Inflammatory macrophage treated with lipopolysaccharide for 4 hours (primary cell): ENCODE data around the gene DAB2IP.
A peak's percentile ranks its signal among the peaks of the same experiment; 100 is the strongest.

Source experiments
- DNase-seq: peaks from one replicate; pipeline ENCODE4 v3.0.0-alpha.2; 2020

DAB2IP gene

GRCh38 chr9:121667214-121667613 is 15.8 kb downstream of the DAB2IP start:
- DNase-seq = no peak

- DNase-seq = peak; percentile 7
Measured at GRCh38 chr9:121667890-121668289, 16.5 kb downstream of the DAB2IP start.

DNA sequence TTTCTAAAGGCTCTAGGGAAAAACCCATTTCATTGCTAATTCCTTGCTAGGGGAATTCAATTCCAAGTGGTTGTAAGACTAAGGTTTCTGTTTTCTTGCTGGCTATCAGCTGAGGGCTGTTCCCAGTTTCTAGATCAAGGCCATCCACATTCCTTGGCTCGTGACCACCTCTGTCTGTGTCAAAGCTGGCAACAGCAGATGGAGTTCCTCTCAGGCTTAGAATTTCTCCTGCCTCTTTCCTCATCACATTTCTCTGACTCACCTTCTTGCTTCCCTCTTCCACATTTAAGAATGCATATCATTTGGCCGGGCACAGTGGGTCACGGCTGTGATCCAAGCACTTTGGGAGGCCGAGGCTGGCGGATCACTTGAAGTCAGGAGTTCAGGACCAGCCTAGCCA is 19.0 kb downstream of the DAB2IP start:
- peak; percentile 90 for DNase-seq

GRCh38 chr9:121671612-121672155 is 20.2 kb downstream of the DAB2IP start:
- peak; percentile 65 for DNase-seq

- DNase-seq = peak; percentile 21
Measured at GRCh38 chr9:121672213-121672612, 20.8 kb downstream of the DAB2IP start.

DNA sequence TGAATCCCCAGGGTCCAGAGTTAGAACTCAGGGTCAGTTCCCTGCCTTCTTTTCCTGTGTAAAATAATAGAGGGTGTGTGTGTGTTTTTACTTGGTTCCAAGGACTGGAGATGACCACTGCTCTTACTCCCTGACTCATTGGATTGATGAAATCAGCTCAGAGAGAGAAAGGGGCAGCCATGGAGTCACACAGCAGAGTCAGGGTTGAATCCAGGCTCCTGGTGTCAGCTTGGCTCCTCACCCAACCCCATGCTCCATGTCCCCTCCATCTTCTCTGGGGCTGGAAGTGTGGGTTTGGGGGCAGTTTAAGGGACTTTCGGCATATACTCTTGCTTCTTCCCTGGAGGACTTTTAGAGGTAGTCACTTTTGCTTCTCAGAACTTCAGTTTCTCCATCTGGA is 21.6 kb downstream of the DAB2IP start:
- DNase-seq = peak; percentile 49

- DNase-seq = no peak
Measured at GRCh38 chr9:121673576-121673975, 22.1 kb downstream of the DAB2IP start.

- no peak for DNase-seq
Measured at GRCh38 chr9:121674017-121674416, 22.6 kb downstream of the DAB2IP start.

DNA sequence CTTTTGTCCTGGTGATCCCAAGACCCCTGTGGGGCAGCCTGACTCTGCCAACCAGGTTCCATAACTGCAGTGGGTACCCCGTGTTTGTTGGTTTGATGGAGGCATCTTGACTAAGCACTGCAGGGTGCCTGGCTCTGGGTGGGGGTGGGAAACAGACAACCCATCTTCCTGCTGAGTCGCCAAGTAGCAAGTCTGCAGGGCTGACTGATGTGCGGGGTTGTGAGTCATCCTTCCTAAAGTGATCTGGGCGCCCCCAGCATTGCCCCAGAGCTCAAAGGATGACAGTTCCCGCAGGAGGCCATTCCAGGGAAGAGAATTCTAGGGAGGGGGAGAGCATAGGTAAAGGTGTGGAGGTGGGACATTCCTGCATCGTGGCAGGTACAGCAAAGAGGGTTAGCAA is 23.5 kb downstream of the DAB2IP start:
- DNase-seq = peak; percentile 62

DNA sequence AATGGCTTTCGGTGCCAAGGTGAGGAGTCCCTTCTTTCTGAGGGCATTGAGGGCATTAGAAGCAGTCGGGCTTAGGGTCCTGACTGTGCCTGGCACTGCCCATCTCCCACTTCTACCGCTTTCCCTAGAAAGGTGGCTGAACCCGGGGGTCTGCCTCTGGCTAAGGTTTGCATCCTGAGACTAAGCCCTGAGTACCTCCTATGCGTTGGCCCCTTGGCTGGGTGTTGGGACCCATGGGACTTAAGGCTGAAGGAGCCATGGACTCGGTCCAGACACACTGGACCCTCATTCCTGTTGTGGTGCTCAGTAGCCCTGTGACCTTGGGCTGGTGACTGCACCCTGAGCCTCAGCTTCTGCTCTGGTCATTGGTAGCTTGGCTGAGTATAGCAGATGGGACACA is 23.9 kb downstream of the DAB2IP start:
- no peak for DNase-seq

DNA sequence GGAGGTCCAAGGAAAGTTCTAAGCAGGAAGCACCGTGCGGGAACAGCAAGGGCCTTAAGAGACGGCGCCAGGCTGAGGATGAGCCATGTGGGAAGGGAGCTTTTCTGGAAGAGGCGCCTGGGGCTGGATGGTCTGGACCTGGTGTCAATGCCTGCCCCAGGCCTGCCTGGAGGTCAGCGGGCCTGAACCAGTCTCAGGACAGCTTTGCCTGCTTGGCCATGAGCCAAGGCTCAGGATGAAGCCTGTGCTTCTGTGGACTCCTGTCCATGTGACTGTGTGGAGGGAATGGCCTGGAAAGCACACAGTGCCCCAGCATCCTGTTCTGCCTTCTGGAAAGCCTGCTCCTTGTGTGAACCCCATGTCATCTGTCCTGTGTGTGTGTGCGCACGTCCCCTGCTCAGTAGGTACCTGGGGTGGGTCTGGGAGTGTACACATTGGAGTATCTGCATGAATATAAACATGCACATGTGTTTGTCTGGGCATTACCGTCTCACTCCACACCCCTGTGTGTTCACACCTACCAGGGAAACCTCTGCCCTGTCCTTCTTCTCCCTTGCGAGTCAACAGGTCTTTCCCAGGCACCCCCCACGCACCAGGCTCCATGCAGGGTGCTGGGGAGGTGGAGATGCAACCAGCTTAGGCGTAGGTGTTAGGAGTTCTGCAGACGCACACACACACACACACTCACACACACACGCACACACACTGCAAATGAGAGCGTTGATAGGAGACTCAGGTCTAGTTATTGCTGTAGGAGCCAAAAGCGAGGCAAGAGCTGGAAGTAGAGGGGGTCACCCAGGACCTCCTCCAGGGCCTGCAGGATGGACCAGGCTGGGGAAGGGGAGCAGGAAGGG is 24.8 kb downstream of the DAB2IP start:
- DNase-seq = no peak

DNA sequence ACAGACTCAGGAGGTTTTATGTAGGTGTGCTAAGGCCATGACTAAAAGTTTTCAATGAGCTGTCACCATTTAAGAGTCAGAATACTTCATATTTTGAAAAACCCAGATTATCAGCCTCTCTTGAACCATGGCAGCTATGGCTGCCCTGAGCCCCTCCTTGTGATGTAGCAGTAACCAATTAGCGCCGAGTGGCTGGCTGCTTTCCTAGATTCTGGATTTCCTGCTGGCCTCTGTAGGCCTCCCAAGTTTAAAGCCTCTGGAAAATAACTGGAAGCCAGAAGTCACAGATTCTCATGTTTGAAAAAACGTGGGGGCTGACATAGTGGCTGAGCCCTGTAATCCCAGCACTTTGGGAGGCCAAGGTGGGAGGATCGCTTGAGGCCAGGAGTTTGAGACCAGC is 25.5 kb downstream of the DAB2IP start:
- no peak for DNase-seq

DNA sequence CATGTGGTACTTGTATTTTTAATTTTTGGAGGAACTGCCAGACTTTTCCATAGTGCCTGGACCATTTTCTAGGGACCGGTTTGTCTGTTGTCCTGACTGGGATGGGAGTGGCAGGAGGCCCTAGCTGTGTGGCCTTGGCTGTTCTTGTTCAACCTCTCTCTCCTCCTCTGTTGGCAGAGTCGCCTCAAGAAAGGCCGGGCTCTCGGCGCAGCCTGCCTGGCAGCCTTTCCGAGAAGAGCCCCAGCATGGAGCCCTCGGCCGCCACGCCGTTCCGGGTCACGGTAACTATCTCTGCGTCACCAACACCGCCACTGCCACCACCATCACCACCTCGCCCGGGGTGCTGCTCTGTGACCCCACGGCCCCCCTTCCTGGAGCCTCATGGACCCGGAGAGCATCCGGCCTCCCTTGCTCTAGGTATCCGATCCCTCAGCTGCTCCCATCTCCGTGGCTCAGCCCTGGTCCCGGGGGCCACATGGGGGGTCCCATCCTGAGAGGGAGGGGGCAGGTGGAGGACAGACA is 27.1 kb downstream of the DAB2IP start:
- no peak for DNase-seq

DNA sequence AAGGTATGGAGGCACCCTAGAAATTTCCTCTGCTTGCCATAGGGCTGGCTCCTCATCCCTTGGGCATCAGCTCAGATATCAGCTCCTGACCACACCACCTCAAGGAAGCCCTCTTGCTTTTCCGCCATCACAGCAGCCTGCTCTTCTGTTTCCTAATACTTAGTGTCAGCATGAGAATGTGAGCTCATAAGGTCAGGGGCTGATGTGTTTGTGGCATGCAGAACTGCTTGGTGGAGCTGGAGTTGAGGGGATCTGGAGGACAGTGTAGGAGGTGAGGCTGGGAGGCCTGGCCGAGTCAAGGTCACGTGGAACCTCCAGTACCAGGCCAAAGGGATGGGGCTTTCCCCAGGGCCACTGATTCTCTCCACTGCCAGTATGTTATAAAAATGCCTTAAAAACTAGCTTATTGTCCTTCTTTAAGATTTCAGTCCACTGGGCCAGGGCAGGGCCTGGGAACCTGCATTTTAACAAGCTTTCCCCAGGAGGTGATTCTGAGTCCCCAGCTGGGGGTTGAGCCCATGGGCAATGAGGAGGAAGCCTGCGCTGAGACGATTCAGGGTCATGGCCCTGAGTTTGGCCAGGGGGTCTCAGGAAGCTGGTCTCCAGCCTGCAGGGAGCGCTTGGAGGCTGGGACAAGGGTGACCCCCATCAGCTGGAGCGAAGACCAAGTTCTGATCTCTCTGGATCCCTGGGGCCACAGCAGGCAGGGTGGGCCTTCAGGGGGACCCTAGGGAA is 28.6 kb downstream of the DAB2IP start:
- peak; percentile 83 for DNase-seq

- no peak for DNase-seq
Measured at GRCh38 chr9:121681404-121681803, 30.0 kb downstream of the DAB2IP start.

DNA sequence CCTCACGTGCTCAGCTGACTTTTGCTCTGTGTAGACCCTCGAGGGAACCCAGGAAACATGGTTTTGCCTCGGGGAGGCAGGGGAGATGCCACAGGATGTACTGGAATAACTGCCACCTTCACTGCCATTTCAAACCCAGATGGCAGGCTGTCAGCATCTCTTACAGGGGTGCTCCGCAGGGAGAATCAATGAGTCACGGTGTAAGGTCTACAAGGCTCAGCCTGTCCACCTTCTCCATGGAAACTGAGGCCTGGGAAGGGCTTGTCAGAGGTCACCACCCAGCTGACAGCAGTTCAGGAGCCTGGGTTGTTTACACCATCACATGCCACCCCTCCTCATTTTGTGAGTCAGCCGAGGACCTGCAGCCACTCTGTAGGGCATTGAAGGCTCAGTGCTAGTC is 30.8 kb downstream of the DAB2IP start:
- no peak for DNase-seq

GRCh38 chr9:121682926-121683515 is 31.6 kb downstream of the DAB2IP start:
- no peak for DNase-seq

DNA sequence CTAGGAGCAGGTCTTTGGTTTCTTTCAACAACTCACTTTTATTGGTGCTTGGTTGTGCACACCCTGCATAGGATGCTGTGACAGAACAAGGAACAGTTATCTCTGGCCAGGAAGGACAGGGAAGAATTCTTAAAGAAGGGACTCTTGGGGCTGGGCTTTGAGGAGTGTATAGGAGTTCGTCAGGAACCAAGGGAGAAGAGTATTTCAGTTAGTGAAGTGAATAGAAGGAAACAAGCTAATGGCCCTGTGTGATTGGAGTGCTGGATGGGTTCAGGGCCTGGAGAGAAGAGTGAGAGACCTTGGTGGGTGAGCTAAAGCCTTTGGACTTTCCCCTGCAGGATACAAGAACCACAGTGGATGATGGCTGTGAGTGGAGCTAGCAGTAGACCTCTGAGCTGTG is 32.2 kb downstream of the DAB2IP start:
- DNase-seq = no peak

GRCh38 chr9:121684381-121685145 is 33.1 kb downstream of the DAB2IP start:
- peak; percentile 41 for DNase-seq

DNA sequence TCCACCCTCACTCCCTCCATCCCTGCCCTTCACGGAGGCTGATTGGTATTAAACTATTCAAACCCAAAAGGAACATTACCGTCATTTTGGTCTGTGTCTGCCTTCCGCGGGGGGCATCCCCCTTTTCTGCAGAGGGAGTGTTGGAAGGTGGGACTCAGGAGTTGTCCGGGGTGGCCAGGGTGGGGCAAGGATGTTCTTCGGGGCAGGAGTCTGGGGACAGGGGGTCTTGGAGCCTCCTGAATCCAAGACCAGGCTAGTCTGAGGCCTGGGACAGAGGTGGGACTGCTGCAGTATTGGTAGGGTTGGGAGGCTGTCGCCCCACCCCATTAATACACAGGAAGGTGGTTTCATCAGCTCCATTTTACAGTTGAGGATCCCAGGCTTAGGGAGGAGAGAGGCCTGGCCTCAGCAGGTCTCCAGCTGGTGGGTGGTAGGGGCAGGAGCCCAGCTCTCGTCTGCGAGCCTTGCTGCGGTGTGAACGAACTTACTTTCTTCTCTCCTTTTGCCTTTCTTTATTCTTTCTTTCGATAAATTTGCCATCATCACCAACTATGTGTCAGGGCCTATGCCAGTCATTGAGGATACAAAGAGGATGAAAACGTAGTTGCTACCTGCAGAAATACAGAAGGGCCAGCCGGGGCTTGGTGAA is 33.8 kb downstream of the DAB2IP start:
- no peak for DNase-seq

DNA sequence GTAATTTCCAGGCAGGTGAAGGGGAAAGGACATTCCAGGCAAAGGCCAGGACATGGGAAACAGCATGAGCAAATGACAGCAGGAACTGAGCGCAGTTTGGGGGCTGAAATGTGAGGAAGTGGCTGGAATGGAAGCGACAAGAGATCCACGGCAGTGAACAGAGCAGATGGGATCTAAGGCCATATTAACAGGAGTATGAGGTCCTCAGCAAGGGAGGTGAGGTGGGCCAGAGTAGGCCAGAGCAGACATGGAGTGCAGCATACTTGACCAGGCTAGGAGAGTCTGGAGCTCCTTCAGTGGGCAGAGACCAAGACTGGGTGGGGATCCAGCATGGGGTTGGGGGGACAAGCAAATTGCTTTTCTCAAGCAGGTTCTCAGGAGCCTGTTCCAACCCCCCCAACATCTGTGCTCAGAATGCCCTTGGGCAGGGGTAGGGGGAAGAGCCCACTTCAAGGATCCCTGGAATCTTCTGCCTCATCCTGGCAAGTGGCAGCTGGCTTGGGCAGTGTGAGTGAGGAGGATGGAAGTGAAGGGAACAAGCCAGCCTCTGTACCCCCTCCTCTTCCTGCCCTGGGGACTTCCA is 34.5 kb downstream of the DAB2IP start:
- DNase-seq = no peak
